ENCODE results near the gene METAP1D.

DNA sequence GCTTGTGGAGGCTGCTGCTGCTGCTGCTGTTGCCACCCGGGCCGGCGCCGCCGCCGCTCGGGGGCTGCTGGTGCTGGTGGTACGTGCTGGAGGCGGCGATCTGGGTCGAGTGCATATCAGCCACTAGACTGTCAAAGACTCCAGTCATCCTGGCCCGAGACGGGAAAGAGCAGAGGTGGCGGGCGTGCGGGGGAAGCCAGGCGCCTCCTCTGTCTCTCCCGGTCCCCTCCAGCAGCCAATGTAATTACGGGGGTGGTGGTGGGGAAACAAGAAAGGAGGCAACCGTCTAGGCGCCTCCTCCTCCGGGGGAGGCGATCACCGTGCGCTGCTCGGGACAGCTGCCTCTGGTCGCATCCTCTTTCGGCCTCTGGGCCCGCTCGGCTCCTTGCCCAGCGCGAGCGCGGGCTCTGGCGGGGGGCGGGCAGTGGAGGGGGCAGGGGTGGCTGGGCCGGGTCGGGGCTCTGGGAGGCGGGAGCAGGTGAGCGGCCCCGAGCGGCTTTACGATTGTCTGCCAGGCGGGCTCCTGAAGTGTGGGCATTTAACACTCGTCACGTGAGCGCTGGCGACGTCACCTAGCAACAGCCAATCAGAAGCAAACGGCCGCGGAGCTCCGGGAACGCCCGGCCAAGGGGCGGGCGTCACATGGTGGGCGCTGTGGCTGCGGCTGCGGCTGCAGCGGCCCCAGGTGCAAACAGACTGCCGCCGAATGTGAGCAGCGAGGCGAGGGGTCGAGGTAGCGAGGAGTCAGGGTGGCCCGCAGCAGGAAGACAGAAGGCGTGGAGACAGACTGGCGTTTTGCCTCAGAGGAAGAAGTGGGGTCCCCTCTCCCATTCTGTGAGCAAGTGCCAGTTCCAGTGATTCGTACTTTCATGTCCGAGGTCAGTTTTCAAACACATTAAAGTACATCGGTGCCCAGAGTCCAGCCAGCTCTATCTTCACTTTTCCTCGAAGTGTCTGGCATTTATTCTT lies 102.9 kb downstream of the METAP1D start, which contains the start of gene DLX2:
- no peak for TF ChIP-seq POLR2A (IDR thresholded peaks at IDR 0.05)
- TF ChIP-seq, protein P1, sequence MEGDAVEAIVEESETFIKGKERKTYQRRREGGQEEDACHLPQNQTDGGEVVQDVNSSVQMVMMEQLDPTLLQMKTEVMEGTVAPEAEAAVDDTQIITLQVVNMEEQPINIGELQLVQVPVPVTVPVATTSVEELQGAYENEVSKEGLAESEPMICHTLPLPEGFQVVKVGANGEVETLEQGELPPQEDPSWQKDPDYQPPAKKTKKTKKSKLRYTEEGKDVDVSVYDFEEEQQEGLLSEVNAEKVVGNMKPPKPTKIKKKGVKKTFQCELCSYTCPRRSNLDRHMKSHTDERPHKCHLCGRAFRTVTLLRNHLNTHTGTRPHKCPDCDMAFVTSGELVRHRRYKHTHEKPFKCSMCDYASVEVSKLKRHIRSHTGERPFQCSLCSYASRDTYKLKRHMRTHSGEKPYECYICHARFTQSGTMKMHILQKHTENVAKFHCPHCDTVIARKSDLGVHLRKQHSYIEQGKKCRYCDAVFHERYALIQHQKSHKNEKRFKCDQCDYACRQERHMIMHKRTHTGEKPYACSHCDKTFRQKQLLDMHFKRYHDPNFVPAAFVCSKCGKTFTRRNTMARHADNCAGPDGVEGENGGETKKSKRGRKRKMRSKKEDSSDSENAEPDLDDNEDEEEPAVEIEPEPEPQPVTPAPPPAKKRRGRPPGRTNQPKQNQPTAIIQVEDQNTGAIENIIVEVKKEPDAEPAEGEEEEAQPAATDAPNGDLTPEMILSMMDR (IDR thresholded peaks at IDR 0.05), result no peak

All from vagina (tissue), 2 donors.